Measurements from ENCODE around the gene LNX2. TPM values are rescaled to one million over a fixed set of nuclear protein-coding genes. Genes with fewer than 3 reads are reported as not detected.

The LNX2 gene
- total and polyA plus RNA-seq, 11 donors: 3.6 to 18.7 (median 12.7) TPM

- DNase-seq: no peak
- 90 to 98% (median 92%) methylated on average over 7 of the region's 7 CpGs for WGBS, 4 donors
- Histone ChIP-seq H3K36me3 (peaks cover 0 to 3% (median 0%) of the 10 kb centered on the region in 9 donors), H3K27ac (no peak overlapping the region), H3K9me3 (peaks cover 0 to 24% (median 6%) of the 10 kb centered on the region in 12 donors), H3K27me3 (no peaks in the 10 kb centered on the region), H3K4me1 (peaks cover 0 to 34% (median 18%) of the 10 kb centered on the region in 12 donors), H3K4me3 (no peak overlapping the region)
- intact Hi-C loops (cut with DNase I): loop anchor here in 1 of 10 donors (10.0 kb wide), 1 partner anchor 49 kb away; no protein-coding TSS in a partner anchor
- TF ChIP-seq CTCF (IDR thresholded peaks at IDR 0.05): no peak
- ATAC-seq: no peak
Measured at GRCh38 chr13:27613628-27614027, 6.7 kb downstream of the LNX2 start.

GRCh38 chr13:27607125-27607524 is 13.2 kb downstream of the LNX2 start:
- Histone ChIP-seq H3K4me1 (peaks cover 0 to 47% (median 23%) of the 10 kb centered on the region in 12 donors), H3K27ac (peak overlapping the region; percentile 17 to 80 (median 47)), H3K4me3 (no peak overlapping the region), H3K27me3 (no peaks in the 10 kb centered on the region), H3K36me3 (no peaks in the 10 kb centered on the region), H3K9me3 (peaks cover 0 to 10% (median 0%) of the 10 kb centered on the region in 12 donors)
- DNase-seq (no peak), ATAC-seq (peak; percentile 61 to 89 (median 74))
- intact Hi-C loops (cut with DNase I): no loop called here
- TF ChIP-seq CTCF (IDR thresholded peaks at IDR 0.05): no peak
- no peak for TF ChIP-seq POLR2A (IDR thresholded peaks at IDR 0.05)
- WGBS, 4 donors: 35 to 41% (median 40%) methylated on average over 4 of the region's 4 CpGs

- ATAC-seq (no peak), DNase-seq (no peak)
- Histone ChIP-seq H3K36me3 (no peaks in the 10 kb centered on the region), H3K27ac (peak overlapping the region in 7 of 12 donors; percentile 16 to 80 (median 46)), H3K9me3 (peaks cover 0 to 10% (median 0%) of the 10 kb centered on the region in 12 donors), H3K27me3 (no peaks in the 10 kb centered on the region), H3K4me1 (peaks cover 0 to 49% (median 23%) of the 10 kb centered on the region in 12 donors), H3K4me3 (no peak overlapping the region)
- TF ChIP-seq CTCF (IDR thresholded peaks at IDR 0.05) (no peak), POLR2A (IDR thresholded peaks at IDR 0.05) (no peak)
- intact Hi-C loops (cut with DNase I): no loop called here
- WGBS, 4 donors: 45 to 62% (median 51%) methylated on average over 2 of the region's 2 CpGs
Measured at GRCh38 chr13:27605610-27606200, 14.6 kb downstream of the LNX2 start.

GRCh38 chr13:27605099-27605498 is 15.2 kb downstream of the LNX2 start:
- ATAC-seq (no peak), DNase-seq (no peak)
- H3K36me3 ChIP-seq: no peaks in the 10 kb centered on the region
- WGBS, 4 donors: 53 to 94% (median 76%) methylated on average over 3 of the region's 3 CpGs
- intact Hi-C loops (cut with DNase I): no loop called here
- H3K27ac ChIP-seq: peak overlapping the region in 6 of 12 donors; percentile 16 to 80 (median 42)
- peaks cover 0 to 51% (median 24%) of the 10 kb centered on the region in 12 donors for H3K4me1 ChIP-seq
- peaks cover 0 to 6% (median 0%) of the 10 kb centered on the region in 12 donors for H3K9me3 ChIP-seq
- no peak for TF ChIP-seq POLR2A (IDR thresholded peaks at IDR 0.05)
- TF ChIP-seq CTCF (IDR thresholded peaks at IDR 0.05): no peak
- H3K27me3 ChIP-seq: no peaks in the 10 kb centered on the region
- no peak overlapping the region for H3K4me3 ChIP-seq
